Measurements from ENCODE around the gene TGFB1I1.

DNA sequence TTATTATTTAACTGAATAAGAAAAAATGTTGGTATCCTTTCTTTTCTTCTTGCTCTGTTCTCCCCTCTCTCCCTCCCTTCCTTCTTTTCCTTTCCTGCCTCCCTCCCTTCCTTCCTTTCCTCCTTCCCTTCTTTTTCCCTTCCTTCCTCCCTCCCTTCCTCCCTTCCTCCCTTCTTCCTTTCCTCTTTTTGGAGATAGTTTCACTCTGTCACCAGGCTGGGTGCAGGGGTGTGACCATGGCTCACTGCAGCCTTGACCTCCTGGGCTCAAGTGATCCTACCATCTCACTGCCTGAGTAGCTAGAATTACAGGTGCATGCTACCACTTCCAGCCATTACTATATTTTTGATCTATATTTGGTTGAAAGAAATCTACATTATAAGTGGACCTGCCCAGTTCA lies 41.9 kb downstream of the TGFB1I1 start:
- TF ChIP-seq, protein P1, sequence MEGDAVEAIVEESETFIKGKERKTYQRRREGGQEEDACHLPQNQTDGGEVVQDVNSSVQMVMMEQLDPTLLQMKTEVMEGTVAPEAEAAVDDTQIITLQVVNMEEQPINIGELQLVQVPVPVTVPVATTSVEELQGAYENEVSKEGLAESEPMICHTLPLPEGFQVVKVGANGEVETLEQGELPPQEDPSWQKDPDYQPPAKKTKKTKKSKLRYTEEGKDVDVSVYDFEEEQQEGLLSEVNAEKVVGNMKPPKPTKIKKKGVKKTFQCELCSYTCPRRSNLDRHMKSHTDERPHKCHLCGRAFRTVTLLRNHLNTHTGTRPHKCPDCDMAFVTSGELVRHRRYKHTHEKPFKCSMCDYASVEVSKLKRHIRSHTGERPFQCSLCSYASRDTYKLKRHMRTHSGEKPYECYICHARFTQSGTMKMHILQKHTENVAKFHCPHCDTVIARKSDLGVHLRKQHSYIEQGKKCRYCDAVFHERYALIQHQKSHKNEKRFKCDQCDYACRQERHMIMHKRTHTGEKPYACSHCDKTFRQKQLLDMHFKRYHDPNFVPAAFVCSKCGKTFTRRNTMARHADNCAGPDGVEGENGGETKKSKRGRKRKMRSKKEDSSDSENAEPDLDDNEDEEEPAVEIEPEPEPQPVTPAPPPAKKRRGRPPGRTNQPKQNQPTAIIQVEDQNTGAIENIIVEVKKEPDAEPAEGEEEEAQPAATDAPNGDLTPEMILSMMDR (conservative IDR thresholded peaks at IDR 0.05 in 1 of 2, IDR thresholded peaks at IDR 0.05 in 1 of 2; ENCODE audit: extremely low read depth in 1 of 2, insufficient read depth in 1 of 2, low read depth in 1 of 2, low read length in 2 of 2) = no peak
- TF ChIP-seq EZH2 (IDR thresholded peaks at IDR 0.05; ENCODE audit: borderline replicate concordance, low read length) = no peak
